HG03025 (cell line): ENCODE data around the gene CCDC171.
"Not testable (repeated sequence)": the region's sequence is repeated elsewhere in the genome, so short reads cannot be mapped to it uniquely, and the experiment has no call there.

ENCODE experiments used
- ATAC-seq: cut with Tn5 transposase; IDR thresholded peaks from one replicate; pipeline ENCODE4 v1.9.1; 2021; ENCODE audit warnings: mild to moderate bottlenecking, moderate library complexity; ENCODE audit not compliant: unreplicated experiment, low FRiP score

The CCDC171 gene

GRCh38 chr9:15741015-15741414 is 188.2 kb downstream of the CCDC171 start:
- ATAC-seq: no peak

- ATAC-seq: peak; percentile 47
Measured at GRCh38 chr9:15743512-15743911, 190.7 kb downstream of the CCDC171 start.

GRCh38 chr9:15744196-15744595 is 191.4 kb downstream of the CCDC171 start:
- ATAC-seq: no peak

- no peak for ATAC-seq
Measured at GRCh38 chr9:15746905-15747304, 194.1 kb downstream of the CCDC171 start.

- ATAC-seq: no peak
Measured at GRCh38 chr9:15755660-15756059, 202.8 kb downstream of the CCDC171 start.

GRCh38 chr9:15761551-15761950 is 208.7 kb downstream of the CCDC171 start:
- ATAC-seq: no peak

- ATAC-seq: no peak
Measured at GRCh38 chr9:15763371-15763770, 210.5 kb downstream of the CCDC171 start.

GRCh38 chr9:15764131-15764530 is 211.3 kb downstream of the CCDC171 start:
- no peak for ATAC-seq

- no peak for ATAC-seq
Measured at GRCh38 chr9:15769547-15769946, 216.7 kb downstream of the CCDC171 start.

- no peak for ATAC-seq
Measured at GRCh38 chr9:15778861-15779260, 226.0 kb downstream of the CCDC171 start.

- no peak for ATAC-seq
Measured at GRCh38 chr9:15782106-15782505, 229.3 kb downstream of the CCDC171 start.

GRCh38 chr9:15785584-15785983 is 232.7 kb downstream of the CCDC171 start:
- no peak for ATAC-seq

GRCh38 chr9:15786616-15787015 is 233.8 kb downstream of the CCDC171 start:
- ATAC-seq: no peak

GRCh38 chr9:15810219-15810899 is 257.5 kb downstream of the CCDC171 start:
- ATAC-seq: not testable (repeated sequence)

GRCh38 chr9:15813076-15813475 is 260.2 kb downstream of the CCDC171 start:
- no peak for ATAC-seq

GRCh38 chr9:15824310-15824709 is 271.5 kb downstream of the CCDC171 start:
- ATAC-seq: no peak

GRCh38 chr9:15831384-15831783 is 278.5 kb downstream of the CCDC171 start:
- no peak for ATAC-seq

GRCh38 chr9:15834541-15834940 is 281.7 kb downstream of the CCDC171 start:
- no peak for ATAC-seq

- peak; percentile 77 for ATAC-seq
Measured at GRCh38 chr9:15837079-15837679, 284.3 kb downstream of the CCDC171 start.

- ATAC-seq: no peak
Measured at GRCh38 chr9:15842051-15842450, 289.2 kb downstream of the CCDC171 start.

- no peak for ATAC-seq
Measured at GRCh38 chr9:15843316-15843715, 290.5 kb downstream of the CCDC171 start.

GRCh38 chr9:15843931-15844330 is 291.1 kb downstream of the CCDC171 start:
- no peak for ATAC-seq
